Activated CD8-positive, alpha-beta memory T cell treated with anti-CD3 and anti-CD28 coated beads, Interleukin-2, amount 50 U/mL, for 48 hours (primary cell): ENCODE results near the gene ATG4C.

Source experiments
- DNase-seq: peaks from one replicate; pipeline ENCODE4 v3.0.0-alpha.2; 2020

ATG4C gene

DNA sequence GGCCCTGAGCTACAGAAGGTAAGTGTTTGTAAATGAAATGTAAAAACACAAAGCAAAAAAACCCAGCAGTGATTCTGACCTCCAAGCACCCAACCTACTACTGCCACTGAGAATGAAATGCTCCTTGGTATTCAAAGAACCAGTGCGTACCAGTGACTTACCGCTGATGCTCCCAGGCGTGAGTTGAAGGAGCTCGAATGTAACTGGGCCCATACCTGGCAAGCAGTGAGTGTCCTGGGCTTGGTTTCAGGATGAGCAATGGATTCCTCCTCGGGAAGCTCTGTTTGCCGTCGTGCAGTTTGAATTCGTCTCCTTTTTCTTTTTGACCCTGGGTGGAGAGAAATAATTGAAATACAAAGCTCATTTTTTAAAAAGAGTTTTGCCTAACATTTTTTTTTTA lies 121.9 kb downstream of the ATG4C start:
- DNase-seq = no peak

DNA sequence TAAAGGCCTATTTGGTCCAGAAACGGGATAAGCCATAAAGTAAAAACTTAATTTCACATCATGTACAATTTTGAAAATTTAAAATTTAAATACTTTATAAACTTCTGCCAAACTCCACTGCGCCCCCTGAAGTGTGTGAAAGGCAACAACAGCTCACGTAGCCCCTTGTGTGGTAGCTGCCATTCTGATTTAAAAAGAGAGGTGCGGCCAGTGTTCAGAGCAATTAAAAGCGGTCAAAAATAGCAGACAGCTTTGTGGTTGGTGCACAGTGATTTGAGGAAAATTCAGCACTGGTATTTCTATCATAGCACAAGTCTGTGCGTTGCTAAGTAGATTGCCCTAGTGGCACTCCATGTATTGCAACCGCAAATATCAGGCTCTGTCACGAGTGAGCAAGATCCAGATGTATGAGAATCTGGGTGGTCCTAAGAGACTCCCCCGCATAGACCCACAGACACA lies 122.5 kb downstream of the ATG4C start:
- DNase-seq = no peak

DNA sequence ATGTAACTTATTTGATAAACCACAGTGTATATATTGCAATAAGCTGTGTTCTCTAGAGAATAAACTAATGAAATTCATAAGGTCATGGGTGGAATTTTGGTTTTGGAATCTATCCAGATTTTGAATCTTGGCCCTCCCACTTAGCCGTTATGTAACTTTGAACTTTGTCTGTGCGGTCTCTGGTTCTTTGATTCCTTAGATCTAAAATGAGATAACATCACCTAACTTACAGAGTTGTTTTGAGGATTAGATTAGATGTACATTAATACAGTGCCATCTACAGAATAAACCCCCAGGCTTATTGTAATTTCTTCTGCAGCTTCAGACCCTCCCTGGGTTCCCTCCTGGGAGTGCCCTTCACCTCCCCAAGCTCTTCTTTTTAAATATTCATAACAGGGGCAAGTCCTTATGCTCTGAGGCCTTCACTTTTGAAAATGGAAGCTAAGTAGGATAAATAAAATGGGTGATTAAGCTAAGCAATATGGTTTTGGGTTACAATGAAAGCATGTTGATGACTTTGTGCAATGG lies 124.3 kb downstream of the ATG4C start:
- DNase-seq = no peak

DNA sequence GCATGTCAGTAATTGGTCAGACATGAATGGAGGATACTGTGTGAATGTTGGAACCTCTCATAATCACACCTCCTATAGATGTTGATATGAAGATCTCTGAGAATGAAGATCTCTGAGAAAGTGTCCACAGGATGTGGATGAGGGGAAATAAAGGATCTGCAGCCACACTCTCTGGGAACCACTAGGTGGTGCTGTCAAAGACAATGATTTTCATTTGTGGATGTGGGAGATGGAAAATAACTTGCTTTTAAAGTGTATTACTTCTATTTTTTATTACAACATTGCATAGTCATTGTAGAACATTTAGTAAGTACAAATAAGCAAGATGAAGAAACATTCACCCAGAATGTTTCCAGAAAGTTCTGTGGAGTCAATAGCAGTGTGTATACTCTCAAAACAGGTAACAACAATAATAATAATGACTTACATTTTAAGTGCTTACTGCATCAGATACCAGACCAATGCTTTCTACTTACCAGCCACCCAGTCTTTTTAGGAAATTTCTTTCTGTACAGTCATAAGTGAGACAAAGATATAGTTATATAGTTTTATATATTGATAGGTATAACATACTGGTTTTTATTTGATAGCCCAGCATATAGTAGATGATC lies 128.2 kb downstream of the ATG4C start:
- DNase-seq = no peak
